ENCODE data around the gene BSND. TPM values are rescaled to one million over a fixed set of nuclear protein-coding genes. Genes with fewer than 3 reads are reported as not detected.
A peak's percentile ranks its signal among the peaks of the same experiment; 100 is the strongest.

BSND gene
- total RNA-seq, 1 experiment from 2014 or later, result 0.42 TPM

GRCh38 chr1:55048453-55049270 lies 49.9 kb downstream of the BSND start:
- H3K4me1 Mint-ChIP-seq, result 0 out of 2 replicates have a peak, but pooled peaks cover 4% of the 10 kb centered on the region
- H3K36me3 Mint-ChIP-seq, result peaks cover 27% of the 10 kb centered on the region
- DNase-seq (ENCODE audit: low spot score) (no peak), ATAC-seq (peak; percentile 31)
- H3K27ac Mint-ChIP-seq, result no peak overlapping the region
- no peaks in the 10 kb centered on the region for H3K27me3 Mint-ChIP-seq (ENCODE audit: low read depth)
- H3K9me3 Mint-ChIP-seq, result no peaks in the 10 kb centered on the region
- no peak for TF ChIP-seq CREM (CRISPR knock-in tag; IDR thresholded peaks at IDR 0.05)
- TF ChIP-seq TCF7 (CRISPR knock-in tag; IDR thresholded peaks at IDR 0.05; ENCODE audit: low read depth), result no peak
- TF ChIP-seq ATF6 (CRISPR knock-in tag; IDR thresholded peaks at IDR 0.05), result no peak
- no peak for TF ChIP-seq ZSCAN18 (CRISPR knock-in tag; IDR thresholded peaks at IDR 0.05)
- TF ChIP-seq ZMAT4 (CRISPR knock-in tag; IDR thresholded peaks at IDR 0.05), result no peak
- no peak for TF ChIP-seq HMGXB4 (CRISPR knock-in tag; IDR thresholded peaks at IDR 0.05)
- TF ChIP-seq GABPB1 (CRISPR knock-in tag; IDR thresholded peaks at IDR 0.05), result no peak
- TF ChIP-seq ZNF138 (CRISPR knock-in tag; conservative IDR thresholded peaks at IDR 0.05), result no peak
- TF ChIP-seq SMAD3 (CRISPR knock-in tag; IDR thresholded peaks at IDR 0.05; ENCODE audit: borderline replicate concordance), result no peak
- H3K4me3 Mint-ChIP-seq, result no peak overlapping the region
- CTCF ChIA-PET, result interaction anchor here (1.1 to 2.3 kb wide), 6 partner anchors 14 to 290 kb away, joined by 4 to 22 read pairs (median 5); no protein-coding TSS in a partner anchor
- POLR2A ChIA-PET, result interaction anchor here (1.0 kb wide), 1 partner anchor 98 kb away, joined by 4 read pairs; no protein-coding TSS in a partner anchor

- H3K9me3 Mint-ChIP-seq, result no peaks in the 10 kb centered on the region
- peak; percentile 33; the same call in 1 of the 2 replicates for ATAC-seq
- CTCF ChIA-PET, result interaction anchor here (1.1 to 2.3 kb wide), 7 partner anchors 10 to 289 kb away, joined by 3 to 22 read pairs (median 5); partner anchors contain the start of gene PCSK9
- no peak overlapping the region for H3K4me3 Mint-ChIP-seq
- H3K27ac Mint-ChIP-seq, result no peak overlapping the region
- peaks cover 27% of the 10 kb centered on the region for H3K36me3 Mint-ChIP-seq
- DNase-seq (ENCODE audit: low spot score), result no peak
- 0 out of 2 replicates have a peak, but pooled peaks cover 2% of the 10 kb centered on the region for H3K4me1 Mint-ChIP-seq
- POLR2A ChIA-PET, result interaction anchor here (1.0 kb wide), 1 partner anchor 99 kb away, joined by 4 read pairs; no protein-coding TSS in a partner anchor
- H3K27me3 Mint-ChIP-seq (ENCODE audit: low read depth), result no peaks in the 10 kb centered on the region
- no peak for TF ChIP-seq ZSCAN18 (CRISPR knock-in tag; IDR thresholded peaks at IDR 0.05)
- no peak for TF ChIP-seq IRF1 (CRISPR knock-in tag; IDR thresholded peaks at IDR 0.05)
- TF ChIP-seq CREB1 (CRISPR knock-in tag; IDR thresholded peaks at IDR 0.05), result no peak
- no peak for TF ChIP-seq ZNF317 (CRISPR knock-in tag; IDR thresholded peaks at IDR 0.05; ENCODE audit: borderline replicate concordance, low read depth)
- no peak for TF ChIP-seq ZNF219 (CRISPR knock-in tag; IDR thresholded peaks at IDR 0.05; ENCODE audit: borderline replicate concordance)
- TF ChIP-seq ZNF121 (CRISPR knock-in tag; IDR thresholded peaks at IDR 0.05), result no peak
- no peak for TF ChIP-seq RORB (CRISPR knock-in tag; IDR thresholded peaks at IDR 0.05)
These were observed 50.7 kb downstream of the BSND start for GRCh38 chr1:55049271-55049913.
